NCI-H446 treated with DMSO at 0.1 percent for 48 hours (cell line): ENCODE results near the gene GCDH.
"Not testable (repeated sequence)": the region's sequence is repeated elsewhere in the genome, so short reads cannot be mapped to it uniquely, and the experiment has no call there.

ENCODE experiments used
- DNase-seq: peaks from one replicate; lab custom pipeline; 2025; lab: John Stamatoyannopoulos, UW

Gene GCDH

GRCh38 chr19:12890787-12891552, at the start of gene GCDH:
Gene GCDH, plus strand, starts transcription at chr19:12891160. Its CDS starts 145 bp downstream, at chr19:12891305.
- peak; percentile 99 for DNase-seq

- DNase-seq = no peak
Measured at GRCh38 chr19:12842511-12842910, 48.4 kb upstream of the GCDH start.

DNA sequence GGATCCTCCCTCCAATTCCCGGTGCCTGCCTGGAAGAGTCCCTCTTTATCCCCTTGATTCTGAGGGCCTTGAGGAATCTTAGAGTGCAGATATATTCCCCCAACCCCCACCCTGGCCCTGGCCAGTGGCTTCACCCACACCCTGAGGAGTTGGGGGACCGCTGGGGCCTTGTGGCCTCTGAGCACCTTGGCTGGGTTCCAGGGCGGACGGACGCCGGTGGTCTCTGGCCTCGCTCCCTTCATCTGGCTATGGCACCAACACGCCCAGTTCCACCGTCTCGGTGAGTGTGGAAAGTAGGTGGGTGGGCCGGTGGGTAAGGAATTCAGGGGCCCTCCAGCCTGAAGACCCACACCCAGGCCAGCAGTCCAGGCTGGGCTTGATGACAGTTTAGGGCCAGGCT, 47.6 kb upstream of the GCDH start:
- DNase-seq = no peak

- no peak for DNase-seq
Measured at GRCh38 chr19:12843999-12844732, 46.8 kb upstream of the GCDH start.

DNA sequence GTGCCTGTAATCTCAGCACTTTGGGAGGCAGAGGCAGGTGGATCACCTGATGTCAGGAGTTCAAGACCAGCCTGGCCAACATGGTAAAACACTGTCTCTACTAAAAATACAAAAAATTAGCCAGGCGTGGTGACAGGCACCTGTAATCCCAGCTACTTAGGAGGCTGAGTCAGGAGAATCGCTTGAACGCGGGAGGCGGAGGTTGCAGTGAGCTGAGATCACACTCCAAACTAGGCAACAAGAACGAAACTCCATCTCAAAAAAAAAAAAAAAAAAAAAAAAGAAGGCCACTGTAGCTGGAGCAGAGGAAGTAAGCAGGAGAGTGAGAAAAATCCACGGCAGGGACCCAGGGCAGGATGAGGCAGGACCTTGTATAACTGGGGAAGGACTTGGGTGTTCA, 44.3 kb upstream of the GCDH start:
- DNase-seq = not testable (repeated sequence)

GRCh38 chr19:12847159-12848139, 43.5 kb upstream of the GCDH start:
- no peak for DNase-seq

- DNase-seq = no peak
Measured at GRCh38 chr19:12856653-12857052, 34.3 kb upstream of the GCDH start.

- DNase-seq = no peak
Measured at GRCh38 chr19:12858041-12858928, 32.7 kb upstream of the GCDH start.

- DNase-seq = no peak
Measured at GRCh38 chr19:12859546-12859945, 31.4 kb upstream of the GCDH start.

GRCh38 chr19:12864143-12864542, 26.8 kb upstream of the GCDH start:
- no peak for DNase-seq

DNA sequence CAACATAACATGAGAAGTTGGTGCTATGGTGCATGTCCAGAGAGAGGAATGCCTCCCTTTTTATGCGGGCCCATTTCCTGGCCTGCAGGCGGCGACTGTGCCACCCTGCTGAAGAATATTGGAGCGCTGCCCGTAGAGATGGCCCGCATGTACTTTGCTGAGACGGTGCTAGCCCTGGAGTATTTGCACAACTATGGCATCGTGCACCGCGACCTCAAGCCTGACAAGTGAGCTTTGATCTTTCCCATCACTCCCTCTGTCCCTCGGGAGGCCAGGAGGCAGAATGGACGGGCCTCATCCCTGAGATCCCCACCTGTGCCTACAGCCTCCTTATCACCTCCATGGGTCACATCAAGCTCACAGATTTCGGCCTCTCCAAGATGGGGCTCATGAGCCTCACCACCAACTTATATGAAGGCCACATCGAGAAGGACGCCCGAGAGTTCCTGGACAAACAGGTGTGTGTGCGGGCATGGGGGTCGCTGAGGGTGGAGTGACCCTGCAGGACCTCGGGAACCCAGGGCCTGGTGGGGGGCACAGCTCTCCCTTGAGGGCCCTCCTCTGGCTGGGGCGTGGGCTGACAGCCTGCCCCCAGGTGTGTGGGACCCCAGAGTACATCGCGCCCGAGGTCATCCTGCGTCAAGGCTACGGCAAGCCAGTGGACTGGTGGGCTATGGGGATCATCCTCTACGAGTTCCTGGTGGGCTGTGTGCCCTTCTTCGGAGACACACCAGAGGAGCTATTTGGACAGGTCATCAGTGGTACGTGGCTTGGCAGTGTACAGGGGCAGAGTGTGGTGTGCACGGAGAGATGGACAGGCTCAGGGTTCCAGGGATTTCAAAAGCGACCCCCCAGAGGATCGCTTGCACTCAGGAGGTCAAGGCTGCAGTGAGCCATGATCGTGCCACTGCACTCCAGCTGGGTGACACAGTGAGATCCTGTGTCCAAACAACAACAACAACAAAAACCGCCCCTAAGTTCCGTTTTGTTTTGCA, 25.9 kb upstream of the GCDH start:
- DNase-seq = no peak

GRCh38 chr19:12865746-12866415, 25.1 kb upstream of the GCDH start:
- no peak for DNase-seq

- no peak for DNase-seq
Measured at GRCh38 chr19:12866416-12867119, 24.4 kb upstream of the GCDH start.

DNA sequence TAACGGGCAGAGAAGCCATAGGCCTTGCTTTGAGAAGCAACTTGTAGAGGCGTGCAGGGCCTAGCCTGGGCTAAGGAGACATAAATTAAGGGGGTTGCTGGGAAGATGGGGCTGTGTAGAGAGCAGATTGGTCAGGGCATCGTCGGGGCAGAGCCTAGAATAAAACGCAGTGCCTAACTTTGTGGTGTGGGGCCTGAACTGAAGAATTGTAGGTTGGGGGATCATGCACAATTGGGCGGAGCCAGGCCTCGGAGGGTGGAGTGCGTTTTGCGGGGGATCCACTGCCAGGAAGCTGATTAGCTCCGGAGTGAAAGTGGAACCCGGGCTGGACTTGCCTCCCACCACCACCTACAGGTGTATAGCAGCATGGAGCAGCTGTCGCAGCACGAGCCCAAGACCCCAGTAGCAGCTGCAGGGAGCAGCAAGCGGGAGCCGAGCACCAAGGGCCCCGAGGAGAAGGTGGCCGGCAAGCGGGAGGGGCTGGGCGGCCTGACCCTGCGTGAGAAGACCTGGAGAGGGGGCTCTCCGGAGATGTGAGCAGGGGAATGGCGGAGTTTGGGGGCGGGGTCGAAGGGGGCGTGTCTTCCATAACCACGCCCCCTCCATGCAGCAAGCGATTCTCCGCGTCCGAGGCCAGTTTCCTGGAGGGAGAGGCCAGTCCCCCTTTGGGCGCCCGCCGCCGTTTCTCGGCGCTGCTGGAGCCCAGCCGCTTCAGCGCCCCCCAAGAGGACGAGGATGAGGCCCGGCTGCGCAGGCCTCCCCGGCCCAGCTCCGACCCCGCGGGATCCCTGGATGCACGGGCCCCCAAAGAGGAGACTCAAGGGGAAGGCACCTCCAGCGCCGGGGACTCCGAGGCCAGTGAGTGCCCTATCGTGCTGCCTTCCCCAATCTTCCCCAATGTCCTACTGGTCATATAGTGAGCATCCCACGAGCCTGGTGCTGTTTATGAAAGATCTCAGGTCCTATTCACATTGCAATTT, 23.6 kb upstream of the GCDH start:
- DNase-seq = no peak

DNA sequence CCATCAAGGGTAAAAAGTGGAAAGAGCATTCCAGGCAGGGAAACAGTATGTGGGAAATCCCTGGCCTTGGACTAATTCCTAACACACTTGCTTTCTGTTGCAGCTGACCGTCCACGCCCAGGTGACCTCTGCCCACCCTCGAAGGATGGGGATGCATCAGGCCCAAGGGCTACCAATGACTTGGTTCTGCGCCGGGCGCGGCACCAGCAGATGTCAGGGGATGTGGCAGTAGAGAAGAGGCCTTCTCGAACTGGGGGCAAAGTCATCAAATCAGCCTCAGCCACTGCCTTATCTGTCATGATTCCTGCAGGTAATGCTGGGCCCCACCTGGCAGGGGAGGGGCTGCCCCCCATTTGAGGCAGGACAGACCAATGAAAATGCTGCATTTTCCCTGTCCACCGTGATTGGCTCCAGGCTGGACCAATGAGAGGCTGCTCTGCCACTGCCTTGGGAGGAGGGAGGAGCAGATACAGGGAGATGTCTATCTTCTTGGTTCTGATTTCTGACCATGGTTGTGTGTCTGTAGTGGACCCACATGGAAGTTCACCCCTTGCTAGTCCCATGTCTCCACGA, 22.3 kb upstream of the GCDH start:
- DNase-seq = no peak

- no peak for DNase-seq
Measured at GRCh38 chr19:12871681-12872080, 19.3 kb upstream of the GCDH start.

DNA sequence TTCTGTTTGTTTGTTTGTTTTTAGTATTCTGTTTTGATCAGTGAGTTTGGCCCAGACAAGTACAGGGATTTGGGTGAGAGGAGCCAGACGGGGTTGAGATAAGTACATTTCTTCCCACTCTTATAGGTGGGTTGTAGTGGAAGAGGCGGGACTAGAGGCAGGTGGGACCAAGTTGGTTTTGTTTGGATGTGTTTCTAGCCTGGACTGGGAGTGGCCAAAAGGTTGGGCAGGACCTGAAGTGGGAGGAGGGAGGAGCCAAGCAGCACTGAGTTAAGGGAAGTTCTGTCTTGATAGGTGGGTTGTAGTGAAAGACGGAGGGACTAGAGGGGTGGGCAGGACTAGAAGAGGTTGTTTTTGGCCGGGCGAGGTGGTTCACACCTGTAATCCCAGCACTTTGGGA, 18.7 kb upstream of the GCDH start:
- DNase-seq = no peak
